Right lobe of liver (tissue), 4 donors: Measurements from ENCODE around the gene MTAP.

Experiments
- POLR2A ChIP-seq: fragments of 450-650 bp; IDR thresholded peaks from one replicate; pipeline ENCODE4 v1.6.1; 2017; ENCODE audit warnings: antibody characterized with exemption, mild to moderate bottlenecking
- TF ChIP-seq, protein P1 (sequence below), 4 donors: fragments of 200-600 bp in 3 of 4; fragments of 450-650 bp in 1 of 4; IDR thresholded peaks; one replicate each; pipeline versions ENCODE4 v1.5.1 to v1.8.0; 2016 to 2022; ENCODE audit warnings: antibody characterized with exemption in 4 of 4, mild to moderate bottlenecking in 2 of 4
- donor health status: DM: no; HTN: no; CAD: no.
- donor health status: DM: no; HTN: no; CAD: no.
- donor health status: DM: no; HTN: yes; CAD: no.

DNA sequence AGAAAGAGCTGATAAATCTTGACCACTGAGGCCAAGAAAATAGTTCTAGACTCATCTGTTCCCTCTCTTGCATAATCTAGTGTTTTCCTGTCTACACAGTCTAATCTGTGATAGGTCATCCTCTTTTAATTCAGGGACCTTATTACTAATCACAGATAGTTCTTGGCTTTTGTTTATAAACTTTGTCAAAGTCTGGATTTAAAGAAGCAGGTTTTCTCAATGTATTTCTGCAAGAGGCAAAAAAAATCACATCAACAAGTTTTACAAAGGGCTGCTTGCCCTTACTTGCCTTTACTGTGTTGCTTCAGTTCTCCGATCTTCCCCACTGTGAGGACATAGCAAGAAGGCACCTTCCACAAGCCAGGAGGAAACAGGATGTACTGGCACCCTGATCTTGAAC lies 43.9 kb upstream of the MTAP start:
- TF ChIP-seq, protein P1, sequence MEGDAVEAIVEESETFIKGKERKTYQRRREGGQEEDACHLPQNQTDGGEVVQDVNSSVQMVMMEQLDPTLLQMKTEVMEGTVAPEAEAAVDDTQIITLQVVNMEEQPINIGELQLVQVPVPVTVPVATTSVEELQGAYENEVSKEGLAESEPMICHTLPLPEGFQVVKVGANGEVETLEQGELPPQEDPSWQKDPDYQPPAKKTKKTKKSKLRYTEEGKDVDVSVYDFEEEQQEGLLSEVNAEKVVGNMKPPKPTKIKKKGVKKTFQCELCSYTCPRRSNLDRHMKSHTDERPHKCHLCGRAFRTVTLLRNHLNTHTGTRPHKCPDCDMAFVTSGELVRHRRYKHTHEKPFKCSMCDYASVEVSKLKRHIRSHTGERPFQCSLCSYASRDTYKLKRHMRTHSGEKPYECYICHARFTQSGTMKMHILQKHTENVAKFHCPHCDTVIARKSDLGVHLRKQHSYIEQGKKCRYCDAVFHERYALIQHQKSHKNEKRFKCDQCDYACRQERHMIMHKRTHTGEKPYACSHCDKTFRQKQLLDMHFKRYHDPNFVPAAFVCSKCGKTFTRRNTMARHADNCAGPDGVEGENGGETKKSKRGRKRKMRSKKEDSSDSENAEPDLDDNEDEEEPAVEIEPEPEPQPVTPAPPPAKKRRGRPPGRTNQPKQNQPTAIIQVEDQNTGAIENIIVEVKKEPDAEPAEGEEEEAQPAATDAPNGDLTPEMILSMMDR (IDR thresholded peaks at IDR 0.05) = no peak
- TF ChIP-seq POLR2A = no peak
